Glutamatergic neuron (in vitro differentiated cells): ENCODE results near the gene PCSK9. TPM values are rescaled to one million over a fixed set of nuclear protein-coding genes. Genes with fewer than 3 reads are reported as not detected.

ENCODE experiments used
- DNase-seq: peaks from one replicate; pipeline ENCODE4 v3.0.0; 2022
- H3K27ac Mint-ChIP-seq: one replicate; pipeline ENCODE4 v1.8.0; 2020; ENCODE audit warnings: mild to moderate bottlenecking, mixed read lengths, inconsistent platforms; ENCODE audit not compliant: unreplicated experiment
- H3K27me3 Mint-ChIP-seq: one replicate; pipeline ENCODE4 v1.8.0; 2020; ENCODE audit warnings: mild to moderate bottlenecking, moderate library complexity, mixed read lengths, inconsistent platforms; ENCODE audit not compliant: unreplicated experiment
- H3K36me3 Mint-ChIP-seq: one replicate; pipeline ENCODE4 v1.8.0; 2020; ENCODE audit warnings: mild to moderate bottlenecking, mixed read lengths, inconsistent platforms; ENCODE audit not compliant: unreplicated experiment
- H3K4me1 Mint-ChIP-seq: one replicate; pipeline ENCODE4 v1.8.0; 2020; ENCODE audit warnings: mild to moderate bottlenecking, low read depth, mixed read lengths, inconsistent platforms; ENCODE audit not compliant: unreplicated experiment
- H3K4me3 Mint-ChIP-seq: one replicate; pipeline ENCODE4 v1.8.0; 2020; ENCODE audit warnings: mild to moderate bottlenecking, mixed read lengths, inconsistent platforms; ENCODE audit not compliant: unreplicated experiment
- H3K9me3 Mint-ChIP-seq: one replicate; pipeline ENCODE4 v1.8.0; 2020; ENCODE audit warnings: mild to moderate bottlenecking, moderate library complexity, mixed read lengths, inconsistent platforms; ENCODE audit not compliant: unreplicated experiment
- total RNA-seq: library from RNA; stranded (reverse); fragmentation: NEBNext Ultra II Directional; extraction: Animal tissue kit (Norgen Biotek cat#: 25700); gene quantifications from one replicate; pipeline ENCODE4 v1.2.1, GENCODE V29; 2021; ENCODE audit not compliant: unreplicated experiment
- TF ChIP-seq, protein P1 (sequence below): fragments of 200-600 bp; sonication (generic); IDR thresholded peaks from one replicate; pipeline ENCODE4 v1.5.0; 2021; ENCODE audit not compliant: partially characterized antibody, unreplicated experiment

PCSK9 gene
- total RNA-seq, 1 donor from 2014 or later: 2.1 TPM

DNA sequence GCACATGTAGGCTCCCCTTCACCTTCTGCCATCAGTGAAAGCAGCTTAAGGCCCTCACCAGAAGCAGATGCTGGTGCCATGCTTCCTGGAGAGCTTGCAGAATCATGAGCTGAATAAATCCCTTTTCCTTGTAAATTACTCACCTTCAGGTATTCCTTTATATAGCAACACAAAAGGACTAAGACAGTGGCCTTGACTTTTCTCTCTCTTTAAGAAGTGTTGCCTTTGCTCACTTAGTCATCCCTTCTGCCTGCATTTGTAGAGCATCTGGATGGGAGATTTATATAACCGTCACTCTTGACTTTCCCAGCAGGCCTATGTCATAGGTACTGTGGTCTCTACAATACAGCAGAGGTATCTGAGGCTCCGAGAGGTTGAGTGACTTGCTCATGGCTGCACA is 3.7 kb downstream of the PCSK9 start:
- H3K27ac Mint-ChIP-seq: no peak overlapping the region
- H3K36me3 Mint-ChIP-seq: no peaks in the 10 kb centered on the region
- DNase-seq: no peak
- peaks cover 22% of the 10 kb centered on the region for H3K4me1 Mint-ChIP-seq
- H3K4me3 Mint-ChIP-seq: no peak overlapping the region
- peaks cover 12% of the 10 kb centered on the region for H3K27me3 Mint-ChIP-seq
- TF ChIP-seq, protein P1, sequence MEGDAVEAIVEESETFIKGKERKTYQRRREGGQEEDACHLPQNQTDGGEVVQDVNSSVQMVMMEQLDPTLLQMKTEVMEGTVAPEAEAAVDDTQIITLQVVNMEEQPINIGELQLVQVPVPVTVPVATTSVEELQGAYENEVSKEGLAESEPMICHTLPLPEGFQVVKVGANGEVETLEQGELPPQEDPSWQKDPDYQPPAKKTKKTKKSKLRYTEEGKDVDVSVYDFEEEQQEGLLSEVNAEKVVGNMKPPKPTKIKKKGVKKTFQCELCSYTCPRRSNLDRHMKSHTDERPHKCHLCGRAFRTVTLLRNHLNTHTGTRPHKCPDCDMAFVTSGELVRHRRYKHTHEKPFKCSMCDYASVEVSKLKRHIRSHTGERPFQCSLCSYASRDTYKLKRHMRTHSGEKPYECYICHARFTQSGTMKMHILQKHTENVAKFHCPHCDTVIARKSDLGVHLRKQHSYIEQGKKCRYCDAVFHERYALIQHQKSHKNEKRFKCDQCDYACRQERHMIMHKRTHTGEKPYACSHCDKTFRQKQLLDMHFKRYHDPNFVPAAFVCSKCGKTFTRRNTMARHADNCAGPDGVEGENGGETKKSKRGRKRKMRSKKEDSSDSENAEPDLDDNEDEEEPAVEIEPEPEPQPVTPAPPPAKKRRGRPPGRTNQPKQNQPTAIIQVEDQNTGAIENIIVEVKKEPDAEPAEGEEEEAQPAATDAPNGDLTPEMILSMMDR: no peak
- H3K9me3 Mint-ChIP-seq: no peaks in the 10 kb centered on the region

DNA sequence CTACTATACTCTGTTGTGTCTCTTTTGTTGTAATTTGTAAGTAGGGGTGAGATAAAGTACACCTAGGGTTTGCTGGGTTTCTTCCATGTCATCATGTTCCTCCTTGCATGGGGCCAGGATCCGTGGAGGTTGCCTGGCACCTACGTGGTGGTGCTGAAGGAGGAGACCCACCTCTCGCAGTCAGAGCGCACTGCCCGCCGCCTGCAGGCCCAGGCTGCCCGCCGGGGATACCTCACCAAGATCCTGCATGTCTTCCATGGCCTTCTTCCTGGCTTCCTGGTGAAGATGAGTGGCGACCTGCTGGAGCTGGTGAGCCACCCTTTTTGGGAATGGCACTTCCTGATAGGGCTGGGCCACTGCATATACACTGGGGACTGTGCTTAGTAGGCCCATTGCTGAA is 4.4 kb downstream of the PCSK9 start:
- Mint-ChIP-seq H3K27me3 (peaks cover 13% of the 10 kb centered on the region), H3K4me1 (peaks cover 19% of the 10 kb centered on the region), H3K36me3 (no peaks in the 10 kb centered on the region), H3K4me3 (no peak overlapping the region), H3K9me3 (no peaks in the 10 kb centered on the region), H3K27ac (no peak overlapping the region)
- no peak for DNase-seq
- TF ChIP-seq, protein P1: no peak

- Mint-ChIP-seq H3K27me3 (peaks cover 11% of the 10 kb centered on the region), H3K4me3 (no peak overlapping the region), H3K27ac (no peak overlapping the region), H3K9me3 (peaks cover 3% of the 10 kb centered on the region), H3K4me1 (peaks cover 15% of the 10 kb centered on the region), H3K36me3 (no peaks in the 10 kb centered on the region)
- TF ChIP-seq, protein P1: no peak
- no peak for DNase-seq
Observed at GRCh38 chr1:55044617-55045397, 5.5 kb downstream of the PCSK9 start.

DNA sequence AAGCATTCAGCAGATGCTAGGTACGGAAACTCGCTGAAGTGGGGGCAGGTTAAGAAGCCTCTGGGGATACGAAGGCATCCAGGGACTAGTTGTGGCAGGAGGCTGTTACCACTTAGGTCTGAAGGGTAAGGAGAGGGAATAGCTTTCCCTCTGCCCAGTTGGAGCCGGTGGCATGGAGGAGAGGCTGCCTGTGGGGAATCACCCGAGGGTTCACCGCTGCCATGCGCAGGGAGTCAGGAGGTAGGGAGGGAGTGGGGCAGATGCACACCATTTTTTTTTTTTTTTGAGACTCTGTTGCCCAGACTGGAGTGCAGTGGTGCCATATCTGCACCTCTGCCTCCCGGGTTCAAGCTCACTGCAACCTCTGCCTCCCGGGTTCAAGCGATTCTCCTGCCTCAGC is 6.1 kb downstream of the PCSK9 start:
- H3K27ac Mint-ChIP-seq: no peak overlapping the region
- no peak overlapping the region for H3K4me3 Mint-ChIP-seq
- peaks cover 10% of the 10 kb centered on the region for H3K4me1 Mint-ChIP-seq
- TF ChIP-seq, protein P1: no peak
- no peaks in the 10 kb centered on the region for H3K36me3 Mint-ChIP-seq
- DNase-seq: no peak
- peaks cover 6% of the 10 kb centered on the region for H3K27me3 Mint-ChIP-seq
- H3K9me3 Mint-ChIP-seq: peaks cover 3% of the 10 kb centered on the region

GRCh38 chr1:55046871-55047270 is 7.5 kb downstream of the PCSK9 start:
- Mint-ChIP-seq H3K36me3 (no peaks in the 10 kb centered on the region), H3K27ac (no peak overlapping the region), H3K9me3 (peaks cover 3% of the 10 kb centered on the region), H3K4me3 (no peak overlapping the region), H3K4me1 (peaks cover 5% of the 10 kb centered on the region), H3K27me3 (peaks cover 6% of the 10 kb centered on the region)
- TF ChIP-seq, protein P1: no peak
- DNase-seq: no peak
